Smooth muscle cell (in vitro differentiated cells): Measurements from ENCODE around the gene AHRR. TPM values are rescaled to one million over a fixed set of nuclear protein-coding genes. Genes with fewer than 3 reads are reported as not detected.
A peak's percentile ranks its signal among the peaks of the same experiment; 100 is the strongest.

Source experiments
- DNase-seq: peaks from one replicate; lab custom pipeline; 2025; ENCODE audit not compliant: unreplicated experiment; lab: John Stamatoyannopoulos, UW
- H2AFZ ChIP-seq: fragments of 200-600 bp; sonication (generic); 2 replicates; pipeline ENCODE4 v1.6.0; 2016; ENCODE audit warnings: antibody characterized with exemption, low read depth, mild to moderate bottlenecking
- H3F3A ChIP-seq: fragments of 200-600 bp; sonication (generic); 2 replicates; pipeline ENCODE4 v1.6.0; 2017; ENCODE audit warnings: antibody characterized with exemption, low read depth
- H3K27ac ChIP-seq: fragments of 200-600 bp; sonication (generic); 2 replicates; pipeline ENCODE4 v1.5.1; 2016; ENCODE audit warnings: low read depth, mild to moderate bottlenecking
- H3K27me3 ChIP-seq: fragments of 200-600 bp; sonication (generic); 2 replicates; pipeline ENCODE4 v1.6.1; 2016; ENCODE audit warnings: low read depth, mild to moderate bottlenecking
- H3K36me3 ChIP-seq: fragments of 200-600 bp; sonication (generic); 2 replicates; pipeline ENCODE4 v1.5.1; 2016; ENCODE audit warnings: low read depth
- H3K4me1 ChIP-seq: fragments of 200-600 bp; sonication (generic); 2 replicates; pipeline ENCODE4 v1.5.1; 2016; ENCODE audit warnings: low read depth
- H3K4me2 ChIP-seq: fragments of 200-600 bp; sonication (generic); 2 replicates; pipeline ENCODE4 v1.6.0; 2016; ENCODE audit warnings: mild to moderate bottlenecking
- H3K4me3 ChIP-seq: fragments of 200-600 bp; sonication (generic); 2 replicates; pipeline ENCODE4 v1.5.1; 2016; ENCODE audit warnings: mild to moderate bottlenecking
- H3K79me2 ChIP-seq: fragments of 200-600 bp; sonication (generic); 2 replicates; pipeline ENCODE4 v1.6.0; 2016; ENCODE audit warnings: low read depth, mild to moderate bottlenecking
- H3K9ac ChIP-seq: fragments of 200-600 bp; sonication (generic); 2 replicates; pipeline ENCODE4 v1.6.0; 2016; ENCODE audit warnings: low read depth
- H3K9me3 ChIP-seq: fragments of 200-600 bp; sonication (generic); replicated peaks from 2 replicates; pipeline ENCODE4 v1.5.1; 2016; ENCODE audit warnings: low read depth
- H4K20me1 ChIP-seq: fragments of 200-600 bp; sonication (generic); 2 replicates; pipeline ENCODE4 v1.6.0; 2016; ENCODE audit warnings: low read depth
- WGBS: methylation state at CpG from one replicate; pipeline ENCODE4 v1.1.7; 2016; ENCODE audit warnings: low lambda C conversion rate; 5-methylcytosine and 5-hydroxymethylcytosine counted together
- polyA plus RNA-seq: library from polyadenylated mRNA; unstranded; fragments of >200 nt; fragmentation: Nextera tagmentation; extraction: Ambion mirVana; gene quantifications from 2 replicates; pipeline ENCODE4 v1.2.1, GENCODE V29; 2016
- total RNA-seq: library from RNA; depleted of rRNA; stranded (reverse); fragments of >200 nt; gene quantifications from 2 replicates; pipeline ENCODE4 v1.2.3, GENCODE V29; 2014
- TF ChIP-seq, protein P1 (sequence below): fragments of 200-600 bp; sonication (generic); IDR thresholded peaks from 2 replicates; pipeline ENCODE4 v1.5.1; 2017; ENCODE audit warnings: borderline replicate concordance, mild to moderate bottlenecking, antibody characterized with exemption; ENCODE audit not compliant: insufficient read depth, poor library complexity, severe bottlenecking

The AHRR gene
- total and polyA plus RNA-seq, 2 experiments from 2014 or later = 14.4 to 18.2 TPM

DNA sequence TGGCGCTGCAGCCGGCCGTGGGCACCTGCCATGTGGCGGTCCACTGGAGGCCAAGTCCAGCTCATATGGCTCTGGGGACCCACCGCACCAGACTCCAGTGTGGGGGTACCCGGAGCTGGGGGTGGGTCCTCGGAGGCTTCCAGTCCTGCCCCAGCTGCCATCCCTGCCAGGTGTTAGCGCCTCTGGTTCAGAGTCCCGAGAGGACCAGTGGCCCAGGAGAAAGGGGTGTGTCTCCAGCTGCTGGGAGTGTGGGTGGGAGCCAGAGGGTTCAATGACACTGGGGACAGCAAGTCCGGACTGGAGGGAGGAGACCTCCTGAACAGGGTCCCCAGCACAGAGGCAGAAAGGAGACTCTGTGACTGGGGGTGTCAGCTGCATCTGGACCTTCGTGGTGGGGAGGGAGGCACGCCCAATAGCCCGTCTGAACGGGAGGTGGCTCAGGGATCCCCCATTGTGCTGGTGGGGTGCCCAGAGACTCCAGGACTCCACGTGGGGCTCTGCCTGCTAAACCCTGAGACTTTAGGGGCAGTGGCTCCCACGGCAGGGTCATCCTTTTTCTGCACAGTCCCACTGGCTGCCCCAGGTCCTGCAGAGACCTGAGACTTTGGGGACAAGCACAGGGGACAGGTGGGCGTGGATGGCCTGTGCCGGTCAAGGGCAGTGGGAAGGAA is 2.4 kb upstream of the AHRR start:
- H3K4me2 ChIP-seq = no peak overlapping the region
- H3K4me3 ChIP-seq = no peak overlapping the region
- no peak for DNase-seq
- TF ChIP-seq, protein P1, sequence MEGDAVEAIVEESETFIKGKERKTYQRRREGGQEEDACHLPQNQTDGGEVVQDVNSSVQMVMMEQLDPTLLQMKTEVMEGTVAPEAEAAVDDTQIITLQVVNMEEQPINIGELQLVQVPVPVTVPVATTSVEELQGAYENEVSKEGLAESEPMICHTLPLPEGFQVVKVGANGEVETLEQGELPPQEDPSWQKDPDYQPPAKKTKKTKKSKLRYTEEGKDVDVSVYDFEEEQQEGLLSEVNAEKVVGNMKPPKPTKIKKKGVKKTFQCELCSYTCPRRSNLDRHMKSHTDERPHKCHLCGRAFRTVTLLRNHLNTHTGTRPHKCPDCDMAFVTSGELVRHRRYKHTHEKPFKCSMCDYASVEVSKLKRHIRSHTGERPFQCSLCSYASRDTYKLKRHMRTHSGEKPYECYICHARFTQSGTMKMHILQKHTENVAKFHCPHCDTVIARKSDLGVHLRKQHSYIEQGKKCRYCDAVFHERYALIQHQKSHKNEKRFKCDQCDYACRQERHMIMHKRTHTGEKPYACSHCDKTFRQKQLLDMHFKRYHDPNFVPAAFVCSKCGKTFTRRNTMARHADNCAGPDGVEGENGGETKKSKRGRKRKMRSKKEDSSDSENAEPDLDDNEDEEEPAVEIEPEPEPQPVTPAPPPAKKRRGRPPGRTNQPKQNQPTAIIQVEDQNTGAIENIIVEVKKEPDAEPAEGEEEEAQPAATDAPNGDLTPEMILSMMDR = no peak
- no peak overlapping the region for H3K27ac ChIP-seq
- H2AFZ ChIP-seq = no peak overlapping the region
- no peaks in the 10 kb centered on the region for H3K9me3 ChIP-seq
- peaks cover 4% of the 10 kb centered on the region for H3K36me3 ChIP-seq
- 84% methylated on average over 18 of the region's 18 CpGs for WGBS
- H3K4me1 ChIP-seq = peaks cover 5% of the 10 kb centered on the region
- H3K9ac ChIP-seq = no peak overlapping the region
- no peaks in the 10 kb centered on the region for H3F3A ChIP-seq
- peaks cover 35% of the 10 kb centered on the region for H4K20me1 ChIP-seq
- H3K27me3 ChIP-seq = peaks cover 25% of the 10 kb centered on the region
- H3K79me2 ChIP-seq = peaks cover 18% of the 10 kb centered on the region

DNA sequence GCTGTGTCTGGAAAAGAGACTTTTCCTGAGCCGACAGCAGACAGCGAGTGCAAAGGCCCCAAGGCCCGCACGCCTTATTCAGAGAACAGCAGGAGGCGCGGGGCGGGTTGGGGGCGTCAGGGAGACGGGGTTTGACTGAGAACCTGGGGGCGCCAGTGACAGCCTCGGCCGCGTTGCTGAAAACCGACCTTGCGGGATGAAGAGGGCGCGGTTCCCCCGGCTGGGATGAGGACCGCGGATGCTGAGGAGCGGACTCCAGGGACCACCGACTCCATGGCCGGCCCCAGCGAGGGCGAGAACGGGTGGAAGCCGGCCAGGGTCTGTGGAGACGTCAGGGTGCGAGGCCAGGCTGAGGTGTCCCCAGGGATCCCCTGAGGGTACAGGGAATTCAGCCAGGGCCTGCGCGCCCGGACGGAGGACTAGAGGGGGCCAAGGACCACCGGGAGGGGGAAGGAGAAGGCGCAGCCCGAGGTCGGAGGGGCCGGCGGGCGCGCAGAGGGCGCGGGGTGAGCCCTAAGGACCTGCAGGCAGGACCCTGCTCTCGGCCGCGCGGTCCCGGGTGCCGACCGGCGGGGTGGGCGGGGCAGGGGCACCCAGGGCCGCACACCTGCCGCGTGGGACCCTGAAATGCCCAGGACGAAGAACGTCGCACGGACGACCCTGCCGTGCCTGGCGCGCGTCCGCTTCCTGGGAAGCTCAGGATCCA is 837 bp upstream of the AHRR start:
- DNase-seq = no peak
- Histone ChIP-seq H3K4me1 (peaks cover 5% of the 10 kb centered on the region), H3F3A (no peaks in the 10 kb centered on the region), H3K36me3 (no peaks in the 10 kb centered on the region), H3K4me3 (peak overlapping the region; percentile 84), H3K9ac (peak overlapping the region; percentile 79), H4K20me1 (peaks cover 27% of the 10 kb centered on the region), H3K27me3 (peaks cover 25% of the 10 kb centered on the region), H3K27ac (no peak overlapping the region), H3K79me2 (peaks cover 34% of the 10 kb centered on the region), H2AFZ (no peak overlapping the region), H3K9me3 (no peaks in the 10 kb centered on the region), H3K4me2 (peak overlapping the region; percentile 98)
- TF ChIP-seq, protein P1 = no peak
- WGBS = 10% methylated on average over 57 of the region's 65 CpGs

DNA sequence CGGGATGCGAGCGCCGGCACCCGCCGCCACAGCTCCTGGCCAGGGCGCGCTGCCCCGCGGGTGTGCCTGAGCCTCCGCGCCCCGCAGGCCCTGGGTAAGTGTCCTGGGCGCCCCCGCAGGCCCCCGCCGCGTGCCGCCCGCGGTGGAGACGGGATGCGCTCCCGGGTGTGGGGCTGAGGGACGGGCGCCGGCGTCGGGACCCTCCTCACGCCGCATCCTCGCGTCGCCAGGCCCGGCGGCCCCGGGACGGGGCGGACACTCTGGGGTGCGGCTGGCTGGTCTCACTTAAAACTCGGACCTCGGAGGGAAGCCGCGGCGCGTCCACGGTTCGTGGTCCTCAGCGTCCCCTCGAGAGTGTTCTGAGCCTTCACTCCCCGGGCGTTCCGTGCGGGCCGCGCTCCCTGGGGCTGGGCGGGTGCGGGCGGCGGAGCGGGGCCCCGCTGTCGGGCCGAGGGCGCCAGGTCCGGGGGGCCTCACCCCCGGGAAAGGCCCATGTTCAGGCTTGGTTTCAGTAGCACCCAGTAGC is 275 bp downstream of the AHRR start:
- Histone ChIP-seq H3K27me3 (peaks cover 25% of the 10 kb centered on the region), H3F3A (no peaks in the 10 kb centered on the region), H3K36me3 (no peaks in the 10 kb centered on the region), H4K20me1 (peaks cover 17% of the 10 kb centered on the region), H3K4me1 (peaks cover 5% of the 10 kb centered on the region), H3K9me3 (no peaks in the 10 kb centered on the region), H3K27ac (peak overlapping the region; percentile 42), H3K4me2 (peak overlapping the region; percentile 98), H3K4me3 (peak overlapping the region; percentile 84), H3K79me2 (peaks cover 46% of the 10 kb centered on the region), H2AFZ (no peak overlapping the region), H3K9ac (peak overlapping the region; percentile 79)
- DNase-seq = no peak
- 4% methylated on average over 53 of the region's 67 CpGs for WGBS
- TF ChIP-seq, protein P1 = no peak
